ENCODE results near the gene EVC. TPM values are rescaled to one million over a fixed set of nuclear protein-coding genes. Genes with fewer than 3 reads are reported as not detected.

EVC gene
- total and polyA plus RNA-seq, 2 of the 8 experiments (the other 6 are each of a cell fraction or from before 2014, with no cell fraction given): 2.6 to 9.8 TPM

DNA sequence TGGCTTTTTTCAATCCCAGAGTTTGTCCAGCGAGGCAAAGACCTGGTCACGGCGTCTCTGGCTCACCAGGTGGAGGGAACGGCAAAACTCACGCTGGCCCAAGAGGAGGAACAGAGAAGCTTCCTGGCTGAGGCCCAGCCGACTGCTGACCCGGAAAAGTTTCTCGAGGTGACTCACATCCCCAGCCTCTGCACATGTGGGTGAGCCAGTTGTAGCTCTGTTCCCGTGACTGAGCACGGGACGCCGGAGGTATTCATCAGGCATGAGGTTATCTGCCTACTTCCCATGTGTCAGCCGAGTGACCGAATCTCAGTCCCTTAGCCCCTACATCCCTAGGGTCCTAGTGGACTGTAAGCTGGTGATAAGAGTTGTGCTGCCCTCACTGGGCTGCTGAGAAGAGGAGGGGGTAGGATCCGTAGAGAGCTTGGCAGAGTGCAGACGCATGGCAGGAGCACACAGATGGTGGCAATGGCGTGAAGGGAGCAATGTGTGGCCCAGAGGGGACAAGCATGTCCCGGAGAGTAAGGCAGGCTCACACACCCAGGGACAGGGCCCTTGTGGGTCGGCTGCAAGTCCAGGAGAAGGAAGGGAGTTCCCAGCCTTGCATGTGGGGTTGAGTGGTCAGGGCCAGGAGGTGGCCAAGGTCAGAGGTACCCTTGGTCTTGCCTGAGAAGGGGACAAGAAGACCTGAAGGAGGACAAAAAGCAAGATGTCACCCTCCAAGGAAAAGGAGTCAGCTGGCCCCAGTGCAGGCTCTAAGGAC, 42.9 kb downstream of the EVC start (continued):
- TF ChIP-seq CHD7 (IDR thresholded peaks at IDR 0.05; ENCODE audit: insufficient replicate concordance, low read length) (no peak), RXRA (IDR thresholded peaks at IDR 0.05; ENCODE audit: insufficient read depth, low read depth, low read length) (no peak), BCL11A (IDR thresholded peaks at IDR 0.05; ENCODE audit: low read depth in 2 of 2, low read length in 2 of 2) (no peak), POLR2A (IDR thresholded peaks at IDR 0.05; ENCODE audit: control extremely low read depth in 1 of 2, low read depth in 2 of 2, low read length in 2 of 2) (no peak), PHF8 (conservative IDR thresholded peaks at IDR 0.05; ENCODE audit: low read depth, low read length) (no peak), TAF7 (optimal IDR thresholded peaks at IDR 0.05; ENCODE audit: borderline replicate concordance, low read depth, low read length) (no peak), FOSL1 (IDR thresholded peaks at IDR 0.05; ENCODE audit: insufficient read depth, low read depth, low read length) (no peak)

Data from H1 (cell line).